ENCODE measurements around the gene PHLDB2.

DNA sequence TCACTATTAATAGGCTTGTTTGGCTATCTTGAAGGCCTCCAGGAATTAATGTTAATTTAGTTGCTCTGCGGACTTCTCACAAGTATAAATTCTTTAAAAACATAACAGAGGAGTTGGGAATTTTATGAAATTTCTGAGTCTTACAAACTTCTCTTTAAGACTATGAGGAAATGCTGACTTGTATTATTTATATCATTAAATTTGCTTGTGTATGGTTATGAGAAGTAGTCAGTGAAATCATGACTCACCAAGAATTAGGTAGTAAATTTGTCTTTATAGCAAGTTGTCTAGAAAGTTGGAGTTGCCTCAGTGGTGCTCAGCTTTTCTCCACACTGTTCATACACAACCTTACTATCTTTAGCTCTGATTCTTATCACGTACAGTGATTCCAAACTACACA, 26.5 kb downstream of the PHLDB2 start:
- TF ChIP-seq POLR2AphosphoS5 (IDR thresholded peaks at IDR 0.05; ENCODE audit: low read depth, low read length) (no peak), TAF1 (IDR thresholded peaks at IDR 0.05; ENCODE audit: borderline replicate concordance, insufficient read depth, low read length) (no peak), REST (IDR thresholded peaks at IDR 0.05; ENCODE audit: insufficient read depth in 1 of 2, low read depth in 2 of 2, low read length in 2 of 2) (no peak), SIN3A (IDR thresholded peaks at IDR 0.05; ENCODE audit: borderline replicate concordance, insufficient read depth, low read length) (no peak), FOXP2 (optimal IDR thresholded peaks at IDR 0.05; ENCODE audit: borderline replicate concordance, extremely low read depth, extremely low read length, insufficient read depth) (no peak)
